CD4-positive, alpha-beta T cell (primary cell): ENCODE results near the gene GBP5. TPM values are rescaled to one million over a fixed set of nuclear protein-coding genes. Genes with fewer than 3 reads are reported as not detected.

ENCODE experiments used
- ATAC-seq: fragments of 200-7000 bp; cut with Tn5 transposase; one replicate; pipeline ENCODE4 v1.10.0; 2022; ENCODE audit warnings: mild to moderate bottlenecking; ENCODE audit not compliant: poor library complexity
- CTCF ChIA-PET: fragments of 350-600 bp; sonication (Branson Sonifier 250); formaldehyde crosslinking; loops from one replicate; lab custom pipeline; 2021; ENCODE audit warnings: antibody characterized with exemption, inconsistent platforms; lab: Charles Lee
- POLR2A ChIA-PET: fragments of 350-600 bp; sonication (Branson Sonifier 250); formaldehyde crosslinking; loops from one replicate; lab custom pipeline; 2021; ENCODE audit warnings: antibody characterized with exemption, inconsistent platforms; lab: Charles Lee
- DNase-seq, 14 experiments: peaks; one replicate each; pipeline ENCODE4 v3.0.0-alpha.2; 2013 to 2020; ENCODE audit warnings: mixed read lengths in 2 of 14
- H3K27ac ChIP-seq, 2 donors: one replicate each; pipeline versions ENCODE4 v1.5.1 to v1.7.0; 2013; ENCODE audit warnings: low read length in 2 of 2, low read depth in 1 of 2, mild to moderate bottlenecking in 1 of 2
- H3K27me3 ChIP-seq, 2 experiments: 1 replicate in 1 of 2; 2 replicates in 1 of 2; pipeline versions ENCODE4 v1.6.1 to v1.7.0; 2013; ENCODE audit warnings: low read length in 2 of 2, control low read depth in 1 of 2, mild to moderate bottlenecking in 1 of 2, moderate library complexity in 1 of 2; ENCODE audit not compliant: insufficient read depth in 2 of 2, control insufficient read depth in 1 of 2
- H3K36me3 ChIP-seq: one replicate; pipeline ENCODE4 v1.6.1; 2013; ENCODE audit warnings: low read length, control low read depth; ENCODE audit not compliant: insufficient read depth
- H3K4me1 ChIP-seq: one replicate; pipeline ENCODE4 v1.6.1; 2013; ENCODE audit warnings: low read length, control low read depth; ENCODE audit not compliant: insufficient read depth
- H3K4me3 ChIP-seq: one replicate; pipeline ENCODE4 v1.5.1; 2013; ENCODE audit warnings: mild to moderate bottlenecking, low read length, moderate library complexity
- H3K9me3 ChIP-seq, 2 experiments: 1 replicate in 1 of 2; 2 replicates in 1 of 2; pipeline versions ENCODE4 v1.6.1 to v1.7.0; 2013; ENCODE audit warnings: low read length in 2 of 2, mild to moderate bottlenecking in 2 of 2, control low read depth in 1 of 2, moderate library complexity in 1 of 2; ENCODE audit not compliant: control insufficient read depth in 1 of 2, insufficient read depth in 1 of 2
- H3K27ac Mint-ChIP-seq: one replicate; pipeline ENCODE4 v1.8.0; 2020; ENCODE audit warnings: mixed read lengths
- H3K27me3 Mint-ChIP-seq: one replicate; pipeline ENCODE4 v1.8.0; 2021; ENCODE audit warnings: mixed read lengths
- H3K36me3 Mint-ChIP-seq: one replicate; pipeline ENCODE4 v1.8.0; 2021; ENCODE audit warnings: low read depth, mixed read lengths
- H3K4me1 Mint-ChIP-seq: one replicate; pipeline ENCODE4 v1.8.0; 2021; ENCODE audit warnings: low read depth, mixed read lengths
- H3K4me3 Mint-ChIP-seq: one replicate; pipeline ENCODE4 v1.8.0; 2020; ENCODE audit warnings: mild to moderate bottlenecking, mixed read lengths
- H3K9me3 Mint-ChIP-seq: one replicate; pipeline ENCODE4 v1.8.0; 2020; ENCODE audit warnings: mixed read lengths
- intact Hi-C, 2 experiments: fragments of 100-400 bp; cut with DNase I in 1 of 2; cut with micrococcal nuclease in 1 of 2; formaldehyde crosslinking; loops; one replicate each; pipeline versions ENCODE4 v1.15.1 to v1.9.0; 2023 to 2025; cut with DNase I, micrococcal nuclease
- total RNA-seq, 174 experiments: library from RNA in 2 of 174; stranded (reverse) in 2 of 174; gene quantifications; one replicate each; pipeline ENCODE4 v1.2.3 and lab custom pipeline; 2021 to 2026
- TF ChIP-seq, protein P1 (sequence below): fragments of 200-600 bp; IDR thresholded peaks from one replicate; pipeline ENCODE4 v1.8.0; 2022; ENCODE audit warnings: antibody characterized with exemption, mild to moderate bottlenecking

GBP5 gene
- total RNA-seq, 2 experiments from 2014 or later, result 51.4 to 52.9 TPM

DNA sequence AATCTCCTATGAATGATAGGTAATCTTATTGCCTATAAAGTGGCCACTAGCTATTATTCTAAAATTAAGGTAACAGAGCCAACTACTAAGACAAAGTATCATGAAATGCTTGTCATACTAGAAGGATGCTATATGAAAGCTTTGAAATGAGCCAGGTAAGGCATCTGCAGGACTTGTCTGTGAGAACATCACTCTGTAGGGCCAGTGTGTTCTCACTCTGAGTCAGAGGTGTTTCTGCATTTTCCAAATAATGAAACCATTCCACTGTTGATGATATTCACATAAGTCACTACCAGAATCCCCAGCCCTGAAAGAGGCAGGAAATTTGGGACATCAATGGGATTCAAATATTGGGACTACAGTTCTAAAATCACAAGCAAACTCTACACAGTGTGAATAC lies 25.8 kb upstream of the GBP5 start:
- ATAC-seq (no peak), DNase-seq (no peak)
- Mint-ChIP-seq H3K4me3 (no peak overlapping the region), H3K27me3 (no peaks in the 10 kb centered on the region), H3K9me3 (peaks cover 1% of the 10 kb centered on the region), H3K36me3 (no peaks in the 10 kb centered on the region), H3K27ac (no peak overlapping the region), H3K4me1 (peaks cover 45% of the 10 kb centered on the region)
- intact Hi-C loops, result loop anchor here in 1 of 2 experiments (5.0 kb wide), 1 partner anchor 59 kb away; no protein-coding TSS in a partner anchor
- Histone ChIP-seq H3K9me3 (peaks cover 6 to 11% of the 10 kb centered on the region in 2 experiments), H3K27ac (no peak overlapping the region), H3K27me3 (no peaks in the 10 kb centered on the region), H3K4me1 (peaks cover 19% of the 10 kb centered on the region), H3K36me3 (no peaks in the 10 kb centered on the region), H3K4me3 (no peak overlapping the region)
- TF ChIP-seq, protein P1, sequence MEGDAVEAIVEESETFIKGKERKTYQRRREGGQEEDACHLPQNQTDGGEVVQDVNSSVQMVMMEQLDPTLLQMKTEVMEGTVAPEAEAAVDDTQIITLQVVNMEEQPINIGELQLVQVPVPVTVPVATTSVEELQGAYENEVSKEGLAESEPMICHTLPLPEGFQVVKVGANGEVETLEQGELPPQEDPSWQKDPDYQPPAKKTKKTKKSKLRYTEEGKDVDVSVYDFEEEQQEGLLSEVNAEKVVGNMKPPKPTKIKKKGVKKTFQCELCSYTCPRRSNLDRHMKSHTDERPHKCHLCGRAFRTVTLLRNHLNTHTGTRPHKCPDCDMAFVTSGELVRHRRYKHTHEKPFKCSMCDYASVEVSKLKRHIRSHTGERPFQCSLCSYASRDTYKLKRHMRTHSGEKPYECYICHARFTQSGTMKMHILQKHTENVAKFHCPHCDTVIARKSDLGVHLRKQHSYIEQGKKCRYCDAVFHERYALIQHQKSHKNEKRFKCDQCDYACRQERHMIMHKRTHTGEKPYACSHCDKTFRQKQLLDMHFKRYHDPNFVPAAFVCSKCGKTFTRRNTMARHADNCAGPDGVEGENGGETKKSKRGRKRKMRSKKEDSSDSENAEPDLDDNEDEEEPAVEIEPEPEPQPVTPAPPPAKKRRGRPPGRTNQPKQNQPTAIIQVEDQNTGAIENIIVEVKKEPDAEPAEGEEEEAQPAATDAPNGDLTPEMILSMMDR, result no peak
- POLR2A ChIA-PET, result no interaction called here
- CTCF ChIA-PET, result interaction anchor here (0.9 kb wide), 1 partner anchor 12 kb away, joined by 3 read pairs; no protein-coding TSS in a partner anchor

DNA sequence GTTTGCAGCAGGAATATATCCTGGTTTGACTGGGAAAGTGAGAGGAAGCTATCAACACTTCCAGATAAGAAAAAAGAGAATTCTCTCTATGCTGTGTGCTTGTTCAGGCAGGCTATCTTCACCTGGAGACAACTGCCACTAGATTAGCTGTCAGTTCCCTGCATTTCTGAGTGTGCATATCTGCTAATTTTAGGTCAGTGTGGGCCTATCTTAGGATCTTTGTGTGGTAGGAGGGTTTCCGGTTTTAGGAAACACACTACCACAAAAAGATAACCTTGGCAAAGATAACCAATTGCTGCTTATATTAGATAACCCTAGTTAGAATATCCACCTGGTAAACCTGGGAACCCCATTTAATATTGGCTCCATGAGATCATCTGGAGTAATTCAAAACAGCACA lies 22.5 kb upstream of the GBP5 start:
- ChIA-PET POLR2A (interaction anchor here (0.8 to 3.7 kb wide), 9 partner anchors 9 to 170 kb away, joined by 3 to 25 read pairs (median 7); partner anchors contain the start of genes GBP4 and GBP5), CTCF (interaction anchor here (0.6 kb wide), 1 partner anchor 208 kb away, joined by 3 read pairs; no protein-coding TSS in a partner anchor)
- intact Hi-C loops, result loop anchor here in 1 of 2 experiments (5.0 kb wide), 1 partner anchor 62 kb away; no protein-coding TSS in a partner anchor
- Histone ChIP-seq H3K9me3 (peaks cover 0 to 19% of the 10 kb centered on the region in 2 experiments), H3K4me1 (peaks cover 19% of the 10 kb centered on the region), H3K27ac (no peak overlapping the region), H3K27me3 (no peaks in the 10 kb centered on the region), H3K36me3 (no peaks in the 10 kb centered on the region), H3K4me3 (no peak overlapping the region)
- peaks cover 7% of the 10 kb centered on the region for H3K9me3 Mint-ChIP-seq
- H3K4me1 Mint-ChIP-seq, result peaks cover 49% of the 10 kb centered on the region
- H3K27me3 Mint-ChIP-seq, result no peaks in the 10 kb centered on the region
- H3K36me3 Mint-ChIP-seq, result no peaks in the 10 kb centered on the region
- DNase-seq (peak in 3 of 14 experiments; percentile 51 to 65 (median 64)), ATAC-seq (peak; percentile 61)
- TF ChIP-seq, protein P1, result no peak
- no peak overlapping the region for H3K4me3 Mint-ChIP-seq
- no peak overlapping the region for H3K27ac Mint-ChIP-seq

DNA sequence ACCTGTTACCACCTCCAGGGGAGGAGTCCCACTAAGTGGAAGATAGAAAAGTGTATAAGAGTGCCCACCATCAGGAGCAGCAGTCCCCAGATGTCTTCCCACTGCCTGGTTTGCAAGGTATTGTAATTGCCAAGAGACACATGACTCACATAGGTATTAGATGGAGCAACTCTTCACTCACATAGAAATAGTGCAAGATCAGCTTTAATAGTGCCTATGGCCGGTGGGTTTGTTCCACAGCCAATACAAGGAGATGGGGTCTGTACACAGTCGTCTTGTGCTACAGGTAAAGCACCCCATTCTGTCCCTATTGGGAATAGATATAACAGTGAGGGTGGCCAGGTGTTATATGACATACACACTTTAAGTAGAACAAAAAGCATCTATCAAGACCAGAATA lies 18.6 kb upstream of the GBP5 start:
- no peaks in the 10 kb centered on the region for H3K36me3 Mint-ChIP-seq

More for the DNA sequence above, 18.6 kb upstream of the GBP5 start:
- H3K4me3 ChIP-seq, result no peak overlapping the region
- ChIA-PET POLR2A (interaction anchor here (3.8 to 9.7 kb wide), 2 partner anchors 17 to 92 kb away, joined by 19 to 154 read pairs; partner anchors contain the start of genes GBP4 and GBP5), CTCF (no interaction called here)
- H3K9me3 Mint-ChIP-seq, result peaks cover 7% of the 10 kb centered on the region
- peaks cover 59% of the 10 kb centered on the region for H3K4me1 Mint-ChIP-seq
- intact Hi-C loops, result loop anchor here in 1 of 2 experiments (5.0 kb wide), 1 partner anchor 89 kb away; no protein-coding TSS in a partner anchor
- H3K36me3 ChIP-seq, result no peaks in the 10 kb centered on the region
- ATAC-seq, result no peak
- no peak overlapping the region for H3K27ac ChIP-seq
- no peak overlapping the region for H3K27ac Mint-ChIP-seq
- H3K4me1 ChIP-seq, result peaks cover 31% of the 10 kb centered on the region
- TF ChIP-seq, protein P1, result no peak
- H3K27me3 Mint-ChIP-seq, result no peaks in the 10 kb centered on the region
- no peak for DNase-seq
- H3K9me3 ChIP-seq, result peaks cover 0 to 19% of the 10 kb centered on the region in 2 experiments
- H3K4me3 Mint-ChIP-seq, result no peak overlapping the region
- H3K27me3 ChIP-seq, result no peaks in the 10 kb centered on the region
